HEK293 (cell line): ENCODE measurements around the gene IL16.

Experiments used
- CTCF ChIA-PET: fragments of 350-600 bp; formaldehyde crosslinking; extraction: SDS; loops from one replicate; lab custom pipeline; 2021; ENCODE audit warnings: antibody characterized with exemption; lab: Yijun Ruan, JAX
- POLR2A ChIA-PET: fragments of 300-600 bp; formaldehyde crosslinking; extraction: SDS; loops from one replicate; lab custom pipeline; 2020; ENCODE audit warnings: antibody characterized with exemption, inconsistent platforms; lab: Yijun Ruan, JAX
- H3K27ac ChIP-seq: fragments of 200-500 bp; sonication (Bioruptor generic); 2 replicates; pipeline ENCODE4 v1.5.1; 2014; ENCODE audit warnings: low read depth, low read length, control low read depth, inconsistent platforms; ENCODE audit errors: extremely low read depth
- H3K36me3 ChIP-seq, 2 experiments: fragments of 200-500 bp in 1 of 2; sonication (Bioruptor generic) in 1 of 2; 1 replicate in 1 of 2; 2 replicates in 1 of 2; pipeline ENCODE4 v1.5.1; 2014 to 2017; ENCODE audit warnings: inconsistent platforms in 2 of 2, low read length in 2 of 2; ENCODE audit not compliant: control insufficient read depth in 2 of 2, insufficient read depth in 1 of 2
- H3K4me1 ChIP-seq: fragments of 200-500 bp; sonication (Bioruptor generic); 2 replicates; pipeline ENCODE4 v1.5.1; 2014; ENCODE audit warnings: mild to moderate bottlenecking, low read length, inconsistent platforms; ENCODE audit not compliant: control insufficient read depth, insufficient read depth
- H3K4me3 ChIP-seq: 2 replicates; pipeline ENCODE4 v1.5.1; 2011; ENCODE audit warnings: low read depth, mild to moderate bottlenecking, control low read depth, low read length, moderate library complexity
- H3K9me3 ChIP-seq: fragments of 200-500 bp; sonication (Bioruptor generic); 2 replicates; pipeline ENCODE4 v1.5.1; 2014; ENCODE audit warnings: low read depth, low read length, inconsistent platforms; ENCODE audit not compliant: control insufficient read depth, insufficient read depth
- EGR2 ChIP-seq: fragments of 450-650 bp; formaldehyde crosslinking; IDR thresholded peaks from 2 replicates; pipeline ENCODE4 v1.5.1; 2016; ENCODE audit warnings: low read depth, missing biosample characterization, missing genetic modification characterization
- GLIS2 ChIP-seq: fragments of 450-650 bp; formaldehyde crosslinking; IDR thresholded peaks from 2 replicates; pipeline ENCODE4 v1.5.1; 2016; ENCODE audit warnings: missing biosample characterization, missing genetic modification characterization
- OSR2 ChIP-seq: fragments of 450-650 bp; formaldehyde crosslinking; IDR thresholded peaks from 2 replicates; pipeline ENCODE4 v1.5.1; 2016; ENCODE audit warnings: missing biosample characterization, missing genetic modification characterization
- SCRT1 ChIP-seq: fragments of 450-650 bp; formaldehyde crosslinking; IDR thresholded peaks from 2 replicates; pipeline ENCODE4 v1.5.1; 2016; ENCODE audit warnings: missing biosample characterization, missing genetic modification characterization, borderline replicate concordance
- YY2 ChIP-seq: fragments of 450-650 bp; formaldehyde crosslinking; IDR thresholded peaks from 2 replicates; pipeline ENCODE4 v1.5.1; 2016; ENCODE audit warnings: missing biosample characterization, missing genetic modification characterization
- ZNF140 ChIP-seq: fragments of 450-650 bp; formaldehyde crosslinking; IDR thresholded peaks from 2 replicates; pipeline ENCODE4 v1.5.1; 2016; ENCODE audit warnings: missing biosample characterization, missing genetic modification characterization
- ZNF221 ChIP-seq: fragments of 450-650 bp; formaldehyde crosslinking; IDR thresholded peaks from 2 replicates; pipeline ENCODE4 v1.5.1; 2017; ENCODE audit warnings: missing biosample characterization, missing genetic modification characterization, borderline replicate concordance
- ZNF544 ChIP-seq: fragments of 450-650 bp; formaldehyde crosslinking; IDR thresholded peaks from 2 replicates; pipeline ENCODE4 v1.5.0; 2017; ENCODE audit warnings: missing biosample characterization, missing genetic modification characterization
- ZNF561 ChIP-seq: fragments of 450-650 bp; IDR thresholded peaks from 2 replicates; pipeline ENCODE4 v1.5.1; 2018; ENCODE audit warnings: missing biosample characterization, missing genetic modification characterization, borderline replicate concordance
- ZNF585B ChIP-seq: fragments of 450-650 bp; formaldehyde crosslinking; IDR thresholded peaks from 2 replicates; pipeline ENCODE4 v1.5.1; 2016; ENCODE audit warnings: missing biosample characterization, missing genetic modification characterization
- ZNF707 ChIP-seq: fragments of 450-650 bp; formaldehyde crosslinking; IDR thresholded peaks from 2 replicates; pipeline ENCODE4 v1.5.1; 2016; ENCODE audit warnings: missing biosample characterization, missing genetic modification characterization
- ZNF837 ChIP-seq: fragments of 450-650 bp; formaldehyde crosslinking; IDR thresholded peaks from 2 replicates; pipeline ENCODE4 v1.5.1; 2016; ENCODE audit warnings: missing biosample characterization, missing genetic modification characterization
- ZXDB ChIP-seq: fragments of 450-650 bp; formaldehyde crosslinking; IDR thresholded peaks from 2 replicates; pipeline ENCODE4 v1.5.1; 2016; ENCODE audit warnings: missing biosample characterization, missing genetic modification characterization
- TF ChIP-seq, protein P1 (sequence below): fragments of 450-650 bp; formaldehyde crosslinking; IDR thresholded peaks from 2 replicates; pipeline ENCODE4; 2016; ENCODE audit warnings: missing biosample characterization, missing genetic modification characterization
- TF ChIP-seq, protein P2 (sequence below): fragments of 450-650 bp; formaldehyde crosslinking; IDR thresholded peaks from 2 replicates; pipeline ENCODE4 v1.5.1; 2017; ENCODE audit warnings: missing biosample characterization, missing genetic modification characterization
- TF ChIP-seq, protein P3 (sequence below): fragments of 450-650 bp; formaldehyde crosslinking; IDR thresholded peaks from 2 replicates; pipeline ENCODE4 v1.5.1; 2016; ENCODE audit warnings: missing biosample characterization, missing genetic modification characterization
- TF ChIP-seq, protein P4 (sequence below): fragments of 450-650 bp; formaldehyde crosslinking; IDR thresholded peaks from 2 replicates; pipeline ENCODE4 v1.5.1; 2016; ENCODE audit warnings: missing biosample characterization, missing genetic modification characterization

Gene IL16

DNA sequence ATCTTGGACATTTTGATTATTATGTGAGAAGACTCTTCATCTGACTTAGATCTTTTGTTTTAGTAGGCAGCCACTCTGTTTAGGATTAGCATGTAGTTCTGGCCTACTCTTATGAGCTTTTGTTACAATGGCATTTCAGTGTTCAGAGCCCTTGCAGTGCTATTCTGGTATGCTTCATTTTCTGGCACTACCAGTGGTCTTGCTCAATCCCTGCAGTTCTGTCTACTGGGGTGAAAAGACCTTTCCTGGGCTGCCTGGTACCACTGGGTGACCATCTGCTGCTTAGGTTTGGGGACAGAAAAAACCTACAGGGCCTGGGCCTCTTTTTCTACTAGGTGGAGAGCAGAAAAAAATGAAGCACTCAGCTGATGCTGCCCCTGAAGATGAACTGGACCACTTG is 42.5 kb downstream of the IL16 start:
- CTCF ChIA-PET, result interaction anchor here (0.7 to 1.2 kb wide), 2 partner anchors 26 to 27 kb away, joined by 3 to 5 read pairs; no protein-coding TSS in a partner anchor

DNA sequence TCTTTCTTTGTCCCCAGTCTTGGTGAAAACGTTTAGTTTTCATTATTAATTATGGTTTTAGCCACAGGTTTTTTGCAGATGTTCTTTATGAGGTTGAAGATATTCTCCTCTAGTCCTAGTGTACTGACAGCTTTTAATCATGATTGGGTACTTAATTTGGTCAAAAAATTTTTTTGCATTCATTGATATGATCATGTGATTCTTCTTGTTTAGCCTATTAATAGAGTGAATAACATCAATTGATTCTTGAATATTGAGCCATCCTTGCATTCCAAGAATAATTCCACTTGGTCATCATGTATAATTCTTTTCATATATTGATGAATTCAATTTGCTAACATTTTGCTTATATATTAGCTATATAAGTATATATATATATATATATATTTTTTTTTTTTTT is 46.1 kb downstream of the IL16 start:
- CTCF ChIA-PET, result interaction anchor here (1.0 to 2.4 kb wide), 4 partner anchors 13 to 87 kb away, joined by 3 to 14 read pairs (median 10); no protein-coding TSS in a partner anchor
- Histone ChIP-seq H3K36me3 (no peaks in the 10 kb centered on the region), H3K27ac (no peak overlapping the region), H3K4me3 (no peak overlapping the region), H3K9me3 (no peaks in the 10 kb centered on the region), H3K4me1 (no peaks in the 10 kb centered on the region)
- POLR2A ChIA-PET, result no interaction called here
- no peak for TF ChIP-seq OSR2 (tag by site-specific recombination)
- no peak for TF ChIP-seq ZNF707

More for the DNA sequence above, 42.5 kb downstream of the IL16 start:
- H3K9me3 ChIP-seq, result no peaks in the 10 kb centered on the region
- POLR2A ChIA-PET, result no interaction called here
- no peaks in the 10 kb centered on the region for H3K4me1 ChIP-seq
- H3K4me3 ChIP-seq, result no peak overlapping the region
- no peaks in the 10 kb centered on the region for H3K36me3 ChIP-seq
- TF ChIP-seq ZNF561 (tag by site-specific recombination), result no peak
- no peak for TF ChIP-seq ZNF544 (tag by site-specific recombination)
- TF ChIP-seq SCRT1 (tag by site-specific recombination), result no peak
- TF ChIP-seq, protein P1, sequence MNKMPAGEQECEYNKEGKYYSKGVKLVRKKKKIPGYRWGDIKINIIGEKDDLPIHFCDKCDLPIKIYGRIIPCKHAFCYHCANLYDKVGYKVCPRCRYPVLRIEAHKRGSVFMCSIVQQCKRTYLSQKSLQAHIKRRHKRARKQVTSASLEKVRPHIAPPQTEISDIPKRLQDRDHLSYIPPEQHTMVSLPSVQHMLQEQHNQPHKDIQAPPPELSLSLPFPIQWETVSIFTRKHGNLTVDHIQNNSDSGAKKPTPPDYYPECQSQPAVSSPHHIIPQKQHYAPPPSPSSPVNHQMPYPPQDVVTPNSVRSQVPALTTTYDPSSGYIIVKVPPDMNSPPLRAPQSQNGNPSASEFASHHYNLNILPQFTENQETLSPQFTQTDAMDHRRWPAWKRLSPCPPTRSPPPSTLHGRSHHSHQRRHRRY, result no peak
- no peak for TF ChIP-seq ZXDB
- TF ChIP-seq EGR2 (tag by site-specific recombination), result no peak
- TF ChIP-seq ZNF837 (tag by site-specific recombination), result no peak
- TF ChIP-seq YY2, result no peak
- no peak for TF ChIP-seq ZNF221 (tag by site-specific recombination)
- TF ChIP-seq ZNF140, result no peak
- TF ChIP-seq, protein P2, sequence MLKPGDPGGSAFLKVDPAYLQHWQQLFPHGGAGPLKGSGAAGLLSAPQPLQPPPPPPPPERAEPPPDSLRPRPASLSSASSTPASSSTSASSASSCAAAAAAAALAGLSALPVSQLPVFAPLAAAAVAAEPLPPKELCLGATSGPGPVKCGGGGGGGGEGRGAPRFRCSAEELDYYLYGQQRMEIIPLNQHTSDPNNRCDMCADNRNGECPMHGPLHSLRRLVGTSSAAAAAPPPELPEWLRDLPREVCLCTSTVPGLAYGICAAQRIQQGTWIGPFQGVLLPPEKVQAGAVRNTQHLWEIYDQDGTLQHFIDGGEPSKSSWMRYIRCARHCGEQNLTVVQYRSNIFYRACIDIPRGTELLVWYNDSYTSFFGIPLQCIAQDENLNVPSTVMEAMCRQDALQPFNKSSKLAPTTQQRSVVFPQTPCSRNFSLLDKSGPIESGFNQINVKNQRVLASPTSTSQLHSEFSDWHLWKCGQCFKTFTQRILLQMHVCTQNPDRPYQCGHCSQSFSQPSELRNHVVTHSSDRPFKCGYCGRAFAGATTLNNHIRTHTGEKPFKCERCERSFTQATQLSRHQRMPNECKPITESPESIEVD (tag by site-specific recombination), result no peak
- no peak for TF ChIP-seq ZNF585B (tag by site-specific recombination)
- TF ChIP-seq, protein P3, sequence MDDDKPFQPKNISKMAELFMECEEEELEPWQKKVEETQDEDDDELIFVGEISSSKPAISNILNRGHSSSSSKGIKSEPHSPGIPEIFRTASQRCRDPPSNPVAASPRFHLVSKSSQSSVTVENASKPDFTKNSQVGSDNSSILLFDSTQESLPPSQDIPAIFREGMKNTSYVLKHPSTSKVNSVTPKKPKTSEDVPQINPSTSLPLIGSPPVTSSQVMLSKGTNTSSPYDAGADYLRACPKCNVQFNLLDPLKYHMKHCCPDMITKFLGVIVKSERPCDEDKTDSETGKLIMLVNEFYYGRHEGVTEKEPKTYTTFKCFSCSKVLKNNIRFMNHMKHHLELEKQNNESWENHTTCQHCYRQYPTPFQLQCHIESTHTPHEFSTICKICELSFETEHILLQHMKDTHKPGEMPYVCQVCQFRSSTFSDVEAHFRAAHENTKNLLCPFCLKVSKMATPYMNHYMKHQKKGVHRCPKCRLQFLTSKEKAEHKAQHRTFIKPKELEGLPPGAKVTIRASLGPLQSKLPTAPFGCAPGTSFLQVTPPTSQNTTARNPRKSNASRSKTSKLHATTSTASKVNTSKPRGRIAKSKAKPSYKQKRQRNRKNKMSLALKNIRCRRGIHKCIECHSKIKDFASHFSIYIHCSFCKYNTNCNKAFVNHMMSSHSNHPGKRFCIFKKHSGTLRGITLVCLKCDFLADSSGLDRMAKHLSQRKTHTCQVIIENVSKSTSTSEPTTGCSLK, result no peak
- no peak overlapping the region for H3K27ac ChIP-seq

DNA sequence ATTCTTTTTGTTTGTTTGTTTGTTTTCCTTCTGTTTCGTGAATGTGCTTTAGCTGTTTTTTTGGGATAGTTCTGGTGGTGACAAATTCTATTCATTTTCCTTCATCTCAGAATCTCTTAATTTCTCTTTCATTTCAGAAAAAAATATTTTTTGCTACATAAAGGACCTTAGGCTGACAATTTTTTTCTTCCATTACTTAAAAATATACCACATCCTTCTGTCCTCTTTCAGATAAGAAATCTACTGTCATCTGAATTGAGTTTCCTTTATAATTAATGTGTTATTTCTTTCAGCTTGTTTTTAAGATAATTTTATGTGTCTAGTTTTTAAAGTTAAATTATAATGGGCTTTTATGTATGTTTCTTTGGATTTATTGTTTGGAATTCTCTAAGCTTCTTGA is 47.6 kb downstream of the IL16 start:
- ChIA-PET CTCF (interaction anchor here (0.6 to 2.4 kb wide), 8 partner anchors 8 to 1390 kb away, joined by 3 to 18 read pairs (median 4); no protein-coding TSS in a partner anchor), POLR2A (no interaction called here)
- Histone ChIP-seq H3K9me3 (no peaks in the 10 kb centered on the region), H3K27ac (no peak overlapping the region), H3K36me3 (no peaks in the 10 kb centered on the region), H3K4me1 (no peaks in the 10 kb centered on the region), H3K4me3 (no peak overlapping the region)
- TF ChIP-seq GLIS2 (tag by site-specific recombination), result no peak
- TF ChIP-seq, protein P4, sequence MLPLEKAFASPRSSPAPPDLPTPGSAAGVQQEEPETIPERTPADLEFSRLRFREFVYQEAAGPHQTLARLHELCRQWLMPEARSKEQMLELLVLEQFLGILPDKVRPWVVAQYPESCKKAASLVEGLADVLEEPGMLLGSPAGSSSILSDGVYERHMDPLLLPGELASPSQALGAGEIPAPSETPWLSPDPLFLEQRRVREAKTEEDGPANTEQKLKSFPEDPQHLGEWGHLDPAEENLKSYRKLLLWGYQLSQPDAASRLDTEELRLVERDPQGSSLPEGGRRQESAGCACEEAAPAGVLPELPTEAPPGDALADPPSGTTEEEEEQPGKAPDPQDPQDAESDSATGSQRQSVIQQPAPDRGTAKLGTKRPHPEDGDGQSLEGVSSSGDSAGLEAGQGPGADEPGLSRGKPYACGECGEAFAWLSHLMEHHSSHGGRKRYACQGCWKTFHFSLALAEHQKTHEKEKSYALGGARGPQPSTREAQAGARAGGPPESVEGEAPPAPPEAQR, result no peak
